A549 (cell line): ENCODE results near the gene DNAJB12. TPM values are rescaled to one million over a fixed set of nuclear protein-coding genes. Genes with fewer than 3 reads are reported as not detected.

ENCODE experiments used
- ATOH8 ChIP-seq: fragments of 250-450 bp; sonication (Bioruptor Pico); IDR thresholded peaks from 2 replicates; pipeline ENCODE4 v1.5.0; 2020; ENCODE audit warnings: low read depth, mild to moderate bottlenecking, moderate library complexity
- BCL3 ChIP-seq: fragments of >200 bp; sonication (Bioruptor Twin); formaldehyde crosslinking; IDR thresholded peaks from 3 replicates; pipeline ENCODE4 v1.6.1; 2016
- CEBPB ChIP-seq, 2 experiments: fragments of >200 bp in 1 of 2; sonication (Bioruptor Twin) in 1 of 2; formaldehyde crosslinking in 1 of 2; IDR thresholded peaks; 2 replicates each; pipeline ENCODE4 v1.6.1; 2012 to 2016
- FOXS1 ChIP-seq: fragments of 250-450 bp; sonication (Bioruptor Pico); IDR thresholded peaks from 2 replicates; pipeline ENCODE4 v1.5.0; 2020; ENCODE audit warnings: mild to moderate bottlenecking, moderate library complexity
- HMGXB4 ChIP-seq: fragments of 250-450 bp; sonication (Bioruptor Pico); IDR thresholded peaks from 2 replicates; pipeline ENCODE4 v1.5.0; 2021; ENCODE audit warnings: mild to moderate bottlenecking, moderate library complexity, borderline replicate concordance
- HOXB13 ChIP-seq: fragments of 250-450 bp; sonication (Bioruptor Pico); IDR thresholded peaks from 2 replicates; pipeline ENCODE4 v1.5.0; 2020; ENCODE audit warnings: low read depth, mild to moderate bottlenecking, moderate library complexity
- HOXB5 ChIP-seq: fragments of 250-450 bp; sonication (Bioruptor Pico); IDR thresholded peaks from 2 replicates; pipeline ENCODE4 v1.5.0; 2020; ENCODE audit warnings: mild to moderate bottlenecking, moderate library complexity
- JUNB ChIP-seq: fragments of >200 bp; sonication (Bioruptor Twin); formaldehyde crosslinking; IDR thresholded peaks from 2 replicates; pipeline ENCODE4 v1.6.1; 2016
- KDM1A ChIP-seq: fragments of 200-600 bp; sonication (generic); IDR thresholded peaks from 2 replicates; pipeline ENCODE4 v1.6.1; 2016; ENCODE audit warnings: low read depth, mild to moderate bottlenecking
- MYC ChIP-seq: IDR thresholded peaks from 2 replicates; pipeline ENCODE4 v1.6.1; 2012; ENCODE audit warnings: mild to moderate bottlenecking, inconsistent platforms, low read length, improper control_type of control experiment, borderline replicate concordance
- NPAS2 ChIP-seq: fragments of 250-450 bp; sonication (Bioruptor Pico); IDR thresholded peaks from 2 replicates; pipeline ENCODE4 v1.8.0; 2022; ENCODE audit warnings: mild to moderate bottlenecking, moderate library complexity, borderline replicate concordance
- POLR2AphosphoS2 ChIP-seq: conservative IDR thresholded peaks from 2 replicates; pipeline ENCODE4 v1.6.1; 2012; ENCODE audit warnings: low read length, improper control_type of control experiment, inconsistent platforms
- RARB ChIP-seq: fragments of 250-450 bp; sonication (Bioruptor Pico); IDR thresholded peaks from 2 replicates; pipeline ENCODE4 v1.8.0; 2021; ENCODE audit warnings: mild to moderate bottlenecking, moderate library complexity
- REST ChIP-seq: fragments of 200-600 bp; sonication (generic); IDR thresholded peaks from 2 replicates; pipeline ENCODE4 v1.6.1; 2016; ENCODE audit warnings: antibody characterized with exemption, mild to moderate bottlenecking, moderate library complexity
- SREBF2 ChIP-seq: fragments of 450-650 bp; IDR thresholded peaks from 2 replicates; pipeline ENCODE4 v1.6.1; 2014; ENCODE audit warnings: mild to moderate bottlenecking, moderate library complexity
- TP53 ChIP-seq: fragments of 250-450 bp; sonication (Bioruptor Pico); IDR thresholded peaks from 2 replicates; pipeline ENCODE4 v1.5.0; 2021; ENCODE audit warnings: mild to moderate bottlenecking, moderate library complexity
- polyA plus RNA-seq, 4 experiments: library from polyadenylated mRNA; depleted of rRNA in 3 of 4; stranded (reverse); fragments of >200 nt; fragmentation: RNase III in 1 of 4; extraction: RNeasy Plus Mini Kit Qiagen cat#74134 plus additional on column Dnase treatment in 1 of 4; gene quantifications; 2 replicates in 3 of 4; 3 replicates in 1 of 4; pipeline ENCODE4 v1.2.3, GENCODE V29; 2011 to 2017
- TF ChIP-seq, protein P1 (sequence below): IDR thresholded peaks from 2 replicates; pipeline ENCODE4 v1.6.1; 2012
- TF ChIP-seq, protein P2 (sequence below): fragments of >200 bp; sonication (Bioruptor Twin); formaldehyde crosslinking; IDR thresholded peaks from 3 replicates; pipeline ENCODE4 v1.5.1; 2016
- TF ChIP-seq, protein P3 (sequence below): IDR thresholded peaks from 2 replicates; pipeline ENCODE4 v1.6.1; 2012

Gene DNAJB12
- polyA plus RNA-seq, 2 of the 4 experiments (the other 2 are of a cell fraction), result 21.5 to 26.7 TPM

DNA sequence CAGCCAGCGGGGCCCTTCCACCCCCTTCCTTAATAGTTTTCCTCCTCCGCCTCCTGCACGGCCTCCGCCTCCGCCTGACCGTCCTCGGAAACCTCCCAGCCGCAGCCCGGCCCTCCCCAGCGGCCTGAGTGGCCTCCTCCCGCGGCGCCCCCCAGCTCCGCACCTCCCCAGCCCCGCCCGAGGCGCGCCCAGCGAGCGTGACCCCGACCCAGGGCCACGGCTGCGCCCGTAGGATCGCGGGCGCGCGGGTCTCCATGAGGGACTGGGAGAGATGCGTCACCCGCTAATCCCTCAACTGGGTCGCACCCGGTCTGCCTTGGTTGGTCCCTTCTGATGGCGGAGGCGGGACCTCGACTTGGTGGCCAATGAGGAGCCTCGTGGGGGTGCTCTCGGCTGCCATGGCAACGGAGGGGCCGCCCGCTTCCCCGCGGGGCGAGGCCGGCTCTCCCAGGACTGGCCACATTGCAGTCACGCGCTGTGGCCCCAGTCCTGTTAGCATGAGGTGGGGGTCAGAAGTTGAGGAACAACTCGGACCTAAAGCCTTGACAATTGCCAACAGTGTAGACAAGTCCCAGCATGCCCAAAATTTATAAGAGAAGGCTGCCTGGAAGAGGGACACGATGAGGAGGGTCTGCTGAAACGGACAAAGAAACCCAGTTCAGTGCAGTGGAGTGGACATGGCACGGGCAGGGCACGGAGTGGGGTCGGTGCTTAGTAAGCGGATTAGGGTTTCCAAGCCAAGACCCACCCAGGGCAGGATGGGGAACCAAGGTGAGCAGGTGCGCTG is 56.7 kb downstream of the DNAJB12 start (continued):
- TF ChIP-seq SREBF2 (no peak), BCL3 (no peak; the same call in 1 of the 3 replicates), HMGXB4 (CRISPR knock-in tag) (0 out of 2 replicates have a peak, but pooled peaks have one; percentile 0), FOXS1 (CRISPR knock-in tag) (no peak), HOXB5 (CRISPR knock-in tag) (peak; percentile 76), KDM1A (no peak), TP53 (CRISPR knock-in tag) (peak; percentile 18; the same call in 1 of the 2 replicates), CEBPB (IDR thresholded peaks at IDR 0.05) (no peak), JUNB (no peak), RARB (CRISPR knock-in tag) (no peak; the same call in none of the 2 replicates), POLR2AphosphoS2 (no peak), REST (peak; percentile 36; the same call in 1 of the 2 replicates), NPAS2 (CRISPR knock-in tag) (no peak), ATOH8 (CRISPR knock-in tag) (peak; percentile 89; the same call in 1 of the 2 replicates), MYC (no peak), HOXB13 (CRISPR knock-in tag) (peak; percentile 95)
- TF ChIP-seq, protein P1, sequence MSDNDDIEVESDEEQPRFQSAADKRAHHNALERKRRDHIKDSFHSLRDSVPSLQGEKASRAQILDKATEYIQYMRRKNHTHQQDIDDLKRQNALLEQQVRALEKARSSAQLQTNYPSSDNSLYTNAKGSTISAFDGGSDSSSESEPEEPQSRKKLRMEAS, result peak; percentile 87; the same call in 1 of the 2 replicates
- TF ChIP-seq, protein P2, sequence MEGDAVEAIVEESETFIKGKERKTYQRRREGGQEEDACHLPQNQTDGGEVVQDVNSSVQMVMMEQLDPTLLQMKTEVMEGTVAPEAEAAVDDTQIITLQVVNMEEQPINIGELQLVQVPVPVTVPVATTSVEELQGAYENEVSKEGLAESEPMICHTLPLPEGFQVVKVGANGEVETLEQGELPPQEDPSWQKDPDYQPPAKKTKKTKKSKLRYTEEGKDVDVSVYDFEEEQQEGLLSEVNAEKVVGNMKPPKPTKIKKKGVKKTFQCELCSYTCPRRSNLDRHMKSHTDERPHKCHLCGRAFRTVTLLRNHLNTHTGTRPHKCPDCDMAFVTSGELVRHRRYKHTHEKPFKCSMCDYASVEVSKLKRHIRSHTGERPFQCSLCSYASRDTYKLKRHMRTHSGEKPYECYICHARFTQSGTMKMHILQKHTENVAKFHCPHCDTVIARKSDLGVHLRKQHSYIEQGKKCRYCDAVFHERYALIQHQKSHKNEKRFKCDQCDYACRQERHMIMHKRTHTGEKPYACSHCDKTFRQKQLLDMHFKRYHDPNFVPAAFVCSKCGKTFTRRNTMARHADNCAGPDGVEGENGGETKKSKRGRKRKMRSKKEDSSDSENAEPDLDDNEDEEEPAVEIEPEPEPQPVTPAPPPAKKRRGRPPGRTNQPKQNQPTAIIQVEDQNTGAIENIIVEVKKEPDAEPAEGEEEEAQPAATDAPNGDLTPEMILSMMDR, result no peak
- TF ChIP-seq, protein P3, sequence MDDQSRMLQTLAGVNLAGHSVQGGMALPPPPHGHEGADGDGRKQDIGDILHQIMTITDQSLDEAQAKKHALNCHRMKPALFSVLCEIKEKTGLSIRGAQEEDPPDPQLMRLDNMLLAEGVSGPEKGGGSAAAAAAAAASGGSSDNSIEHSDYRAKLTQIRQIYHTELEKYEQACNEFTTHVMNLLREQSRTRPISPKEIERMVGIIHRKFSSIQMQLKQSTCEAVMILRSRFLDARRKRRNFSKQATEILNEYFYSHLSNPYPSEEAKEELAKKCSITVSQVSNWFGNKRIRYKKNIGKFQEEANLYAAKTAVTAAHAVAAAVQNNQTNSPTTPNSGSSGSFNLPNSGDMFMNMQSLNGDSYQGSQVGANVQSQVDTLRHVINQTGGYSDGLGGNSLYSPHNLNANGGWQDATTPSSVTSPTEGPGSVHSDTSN, result no peak
- TF ChIP-seq, all 56 proteins: peak for 22
